Heart left ventricle (tissue), 16 donors: ENCODE results near the gene SERPINE3. TPM values are rescaled to one million over a fixed set of nuclear protein-coding genes. Genes with fewer than 3 reads are reported as not detected.

Experiments
- ATAC-seq, 4 donors: fragments of 200-7000 bp; cut with Tn5 transposase; one replicate each; pipeline ENCODE4 v1.9.1; 2020 to 2022; ENCODE audit warnings: moderate library complexity in 4 of 4, mild to moderate bottlenecking in 3 of 4, moderate number of reproducible peaks in 1 of 4
- DNase-seq, 5 donors: peaks; one replicate each; pipeline ENCODE4 v3.0.0-alpha.2; 2020
- H3K27ac ChIP-seq, 12 donors: fragments of 200-600 bp; sonication (generic) in 4 of 12; one replicate each; pipeline versions ENCODE4 v1.5.0 to v1.8.0; 2016 to 2022; ENCODE audit warnings: mild to moderate bottlenecking in 2 of 12
- H3K27me3 ChIP-seq, 9 donors: fragments of 200-600 bp; sonication (generic) in 2 of 9; one replicate each; pipeline versions ENCODE4 v1.5.1 to v1.8.0; 2016 to 2022; ENCODE audit warnings: mild to moderate bottlenecking in 3 of 9
- H3K36me3 ChIP-seq, 9 donors: fragments of 200-600 bp; sonication (generic) in 2 of 9; one replicate each; pipeline versions ENCODE4 v1.5.0 to v1.8.0; 2018 to 2022; ENCODE audit warnings: mild to moderate bottlenecking in 2 of 9
- H3K4me1 ChIP-seq, 12 donors: fragments of 200-600 bp; sonication (generic) in 4 of 12; one replicate each; pipeline versions ENCODE4 v1.5.0 to v1.8.0; 2016 to 2022; ENCODE audit warnings: mild to moderate bottlenecking in 3 of 12
- H3K4me3 ChIP-seq, 12 donors: fragments of 200-600 bp; sonication (generic) in 4 of 12; one replicate each; pipeline versions ENCODE4 v1.5.0 to v1.8.0; 2017 to 2022; ENCODE audit warnings: mild to moderate bottlenecking in 9 of 12, moderate library complexity in 4 of 12
- H3K9me3 ChIP-seq, 12 donors: fragments of 200-600 bp; sonication (generic) in 4 of 12; one replicate each; pipeline versions ENCODE4 v1.5.0 to v1.8.0; 2016 to 2022; ENCODE audit warnings: mild to moderate bottlenecking in 1 of 12
- POLR2A ChIP-seq, 2 donors: fragments of 450-650 bp; IDR thresholded peaks; one replicate each; pipeline ENCODE4 v1.6.1; 2017; ENCODE audit warnings: antibody characterized with exemption in 2 of 2, mild to moderate bottlenecking in 2 of 2, moderate library complexity in 2 of 2
- WGBS, 4 donors: extraction: QIAGEN DNeasy Blood & Tissue Kit in 2 of 4; methylation state at CpG; one replicate each; pipeline versions ENCODE4 v1.1.5 to v1.1.7; 2013 to 2018; 5-methylcytosine and 5-hydroxymethylcytosine counted together
- intact Hi-C, 10 donors: fragments of 100-400 bp; cut with DNase I; formaldehyde crosslinking; loops; one replicate each; pipeline versions ENCODE4 v1.11.1 to v1.14.2; 2022
- polyA plus RNA-seq, 2 donors: library from polyadenylated mRNA; stranded (reverse); fragments of 200-250 nt; gene quantifications; one replicate each; pipeline ENCODE4 v1.2.3, GENCODE V29; 2013
- total RNA-seq, 9 donors: library from RNA; depleted of rRNA in 2 of 9; stranded (reverse); fragments of >200 nt in 2 of 9; fragmentation: NEBNext Ultra II Directional in 3 of 9; extraction: Animal tissue kit (Norgen Biotek cat#: 25700) in 3 of 9; gene quantifications; one replicate each; pipeline versions ENCODE4 v1.1.0 to v1.2.4, GENCODE V29; 2016 to 2023
- TF ChIP-seq, protein P1 (sequence below), 12 donors: fragments of 200-600 bp; sonication (generic) in 4 of 12; IDR thresholded peaks; one replicate each; pipeline versions ENCODE4 v1.5.0 to v1.8.0; 2018 to 2022; ENCODE audit warnings: antibody characterized with exemption in 12 of 12, mild to moderate bottlenecking in 5 of 12
- donor health status: ischemic (EF 13 %, LVEDD 7.1; RV severe dilation, severe dysfunction).
- donor health status: healthy with polysubstance abuse.
- donor health status: DM: no; HTN: yes; CAD: no.
- donor health status: DM: no; HTN: no; CAD: no.
- donor health status: ischemic (EF 25% LVEDD 6.9; RV normal size, moderate dysfunction).
- donor health status: ischemic (EF 25% LVEDD 5.7; RV mildly dilated, moderate dysfunction).
- donor health status: healthy.
- donor health status: DM: yes; HTN: yes; CAD: no.
- donor health status: ischemic (EF 35%, LVEDD 5.7; RV mildly dilated, moderate dysfunction).
- donor health status: nonischemic (EF 11% LVEDD 7.7; RV severe dilation, severe dysfunction).
- donor health status: DM: yes; HTN: yes; CAD: no.
- donor health status: PGD.
- donor health status: ischemic (EF 29% LVEDD 5.4; RV normal size, mild dysfunction).
- donor health status: nonischemic (EF 23%, LVEDD 6.1; RV moderate dilation, normal function).

Gene SERPINE3
- total and polyA plus RNA-seq, 11 donors: 0.14 TPM; not detected in 10

DNA sequence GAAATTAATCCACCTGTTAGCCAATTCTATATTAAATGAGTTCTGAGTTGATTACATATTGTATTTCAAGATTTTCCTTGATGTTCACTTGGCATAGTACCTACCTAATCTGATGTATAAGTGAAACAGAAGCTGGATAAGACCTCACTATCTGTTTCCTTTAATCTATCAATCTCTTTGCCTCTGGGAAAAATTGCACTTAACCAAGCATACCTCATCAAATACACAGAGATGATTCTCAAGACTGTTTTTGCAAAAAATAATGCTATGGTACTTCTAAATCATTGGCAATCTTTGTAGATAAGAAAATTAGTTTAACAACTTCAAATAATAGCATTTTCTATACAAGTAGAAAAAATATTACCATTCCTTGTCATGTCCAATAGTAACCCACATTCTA, 55.2 kb downstream of the SERPINE3 start:
- intact Hi-C loops: no loop called here
- H3K9me3 ChIP-seq: no peaks in the 10 kb centered on the region
- no peak overlapping the region for H3K27ac ChIP-seq
- no peak overlapping the region for H3K4me3 ChIP-seq
- ATAC-seq (no peak), DNase-seq (no peak)
- TF ChIP-seq, protein P1, sequence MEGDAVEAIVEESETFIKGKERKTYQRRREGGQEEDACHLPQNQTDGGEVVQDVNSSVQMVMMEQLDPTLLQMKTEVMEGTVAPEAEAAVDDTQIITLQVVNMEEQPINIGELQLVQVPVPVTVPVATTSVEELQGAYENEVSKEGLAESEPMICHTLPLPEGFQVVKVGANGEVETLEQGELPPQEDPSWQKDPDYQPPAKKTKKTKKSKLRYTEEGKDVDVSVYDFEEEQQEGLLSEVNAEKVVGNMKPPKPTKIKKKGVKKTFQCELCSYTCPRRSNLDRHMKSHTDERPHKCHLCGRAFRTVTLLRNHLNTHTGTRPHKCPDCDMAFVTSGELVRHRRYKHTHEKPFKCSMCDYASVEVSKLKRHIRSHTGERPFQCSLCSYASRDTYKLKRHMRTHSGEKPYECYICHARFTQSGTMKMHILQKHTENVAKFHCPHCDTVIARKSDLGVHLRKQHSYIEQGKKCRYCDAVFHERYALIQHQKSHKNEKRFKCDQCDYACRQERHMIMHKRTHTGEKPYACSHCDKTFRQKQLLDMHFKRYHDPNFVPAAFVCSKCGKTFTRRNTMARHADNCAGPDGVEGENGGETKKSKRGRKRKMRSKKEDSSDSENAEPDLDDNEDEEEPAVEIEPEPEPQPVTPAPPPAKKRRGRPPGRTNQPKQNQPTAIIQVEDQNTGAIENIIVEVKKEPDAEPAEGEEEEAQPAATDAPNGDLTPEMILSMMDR (IDR thresholded peaks at IDR 0.05): no peak
- no peak for TF ChIP-seq POLR2A (IDR thresholded peaks at IDR 0.05)
- no peaks in the 10 kb centered on the region for H3K27me3 ChIP-seq
- peaks cover 0 to 14% (median 2%) of the 10 kb centered on the region in 9 donors for H3K36me3 ChIP-seq
- peaks cover 0 to 28% (median 15%) of the 10 kb centered on the region in 12 donors for H3K4me1 ChIP-seq

DNA sequence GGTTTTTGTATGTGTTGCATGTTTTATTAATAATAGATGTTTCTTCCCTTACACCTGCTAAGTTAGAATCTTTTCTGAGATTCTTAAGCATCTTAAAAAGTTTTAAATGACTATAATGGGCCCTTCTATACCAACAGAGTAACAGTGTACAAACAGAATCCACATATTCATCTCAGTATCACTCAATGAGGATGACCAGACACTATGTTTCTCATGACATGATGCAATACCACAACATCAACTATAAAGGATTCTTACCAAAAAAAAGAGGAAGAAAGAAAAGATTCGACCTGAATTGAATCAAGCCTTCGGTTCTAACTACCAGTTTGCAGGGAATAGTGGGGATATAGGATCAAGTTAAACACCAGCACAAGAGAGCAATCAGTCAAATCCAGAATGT, 56.9 kb downstream of the SERPINE3 start:
- Histone ChIP-seq H3K36me3 (peaks cover 0 to 14% (median 2%) of the 10 kb centered on the region in 9 donors), H3K27me3 (no peaks in the 10 kb centered on the region), H3K27ac (peak overlapping the region in 1 of 12 donors; percentile 52), H3K4me1 (peaks cover 0 to 28% (median 15%) of the 10 kb centered on the region in 12 donors), H3K9me3 (no peaks in the 10 kb centered on the region), H3K4me3 (no peak overlapping the region)
- ATAC-seq (no peak), DNase-seq (no peak)
- intact Hi-C loops: no loop called here
- TF ChIP-seq POLR2A (IDR thresholded peaks at IDR 0.05): no peak
- TF ChIP-seq, protein P1 (IDR thresholded peaks at IDR 0.05): no peak
- 88 to 94% (median 90%) methylated on average over 2 of the region's 2 CpGs for WGBS, 4 donors

DNA sequence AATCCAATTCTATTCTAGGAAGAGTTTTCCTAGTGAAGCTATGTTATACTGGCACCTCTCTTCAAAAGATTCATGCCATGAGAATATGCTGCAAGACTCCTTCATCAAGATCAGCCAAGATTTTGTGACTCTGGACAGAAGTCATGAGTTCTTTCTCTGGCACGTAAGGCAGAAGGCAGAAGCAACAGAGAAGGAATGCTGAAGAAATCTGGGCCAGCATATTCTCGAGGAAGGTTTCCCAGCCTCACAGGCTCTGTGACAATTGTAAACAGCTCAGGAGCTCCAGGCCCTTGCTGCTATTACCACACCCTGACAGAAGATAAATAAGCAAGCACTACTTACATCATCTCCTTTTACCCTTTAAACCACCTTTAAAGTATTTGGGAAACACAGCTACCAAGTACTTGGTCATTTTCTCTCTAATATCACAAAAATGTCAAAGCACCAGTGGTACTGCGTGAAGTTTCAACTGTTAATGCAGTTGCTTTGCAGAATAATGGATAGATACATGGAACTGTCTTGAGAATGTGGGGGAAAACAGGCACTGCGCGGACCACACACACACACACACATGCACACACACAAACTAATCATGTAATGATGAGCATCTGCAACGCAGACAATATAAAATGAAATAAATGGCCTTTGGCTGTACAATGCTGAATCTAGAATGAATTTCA, 57.9 kb downstream of the SERPINE3 start:
- H3K27me3 ChIP-seq: no peaks in the 10 kb centered on the region
- H3K36me3 ChIP-seq: peaks cover 0 to 14% (median 2%) of the 10 kb centered on the region in 9 donors
- H3K27ac ChIP-seq: peak overlapping the region in 4 of 12 donors; percentile 1 to 52 (median 24)
- peaks cover 0 to 31% (median 15%) of the 10 kb centered on the region in 12 donors for H3K4me1 ChIP-seq
- intact Hi-C loops: no loop called here
- no peak overlapping the region for H3K4me3 ChIP-seq
- peak in 3 of 4 donors; percentile 49 to 77 (median 52) for ATAC-seq
- TF ChIP-seq, protein P1 (IDR thresholded peaks at IDR 0.05): no peak
- TF ChIP-seq POLR2A (IDR thresholded peaks at IDR 0.05): no peak
- no peak for DNase-seq
- no peaks in the 10 kb centered on the region for H3K9me3 ChIP-seq
- 69 to 77% (median 70%) methylated on average over 6 of the region's 6 CpGs for WGBS, 4 donors

DNA sequence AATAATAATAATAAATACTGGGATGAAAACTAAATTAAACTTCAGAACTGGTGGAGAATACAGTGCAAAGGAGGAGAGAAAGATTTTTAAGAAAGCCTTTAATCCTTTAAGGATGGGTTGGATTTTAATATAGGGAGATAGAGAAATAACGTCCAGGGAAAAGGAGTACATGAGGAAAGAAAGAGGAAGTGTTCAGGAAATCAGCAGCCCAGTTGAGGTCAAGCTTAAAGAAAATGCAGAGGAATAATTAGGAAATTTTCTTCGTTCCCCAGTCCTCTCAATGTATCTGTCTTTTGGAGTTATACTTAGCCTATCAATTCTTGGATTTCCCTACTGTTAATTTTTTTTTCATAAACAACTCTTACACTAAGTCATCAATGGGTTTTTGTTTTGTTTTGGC, 65.7 kb downstream of the SERPINE3 start:
- no peak overlapping the region for H3K4me3 ChIP-seq

More for the DNA sequence above, 65.7 kb downstream of the SERPINE3 start:
- Histone ChIP-seq H3K9me3 (no peaks in the 10 kb centered on the region), H3K27me3 (no peaks in the 10 kb centered on the region), H3K4me1 (peaks cover 0 to 18% (median 0%) of the 10 kb centered on the region in 12 donors), H3K27ac (peak overlapping the region in 1 of 12 donors; percentile 19), H3K36me3 (no peaks in the 10 kb centered on the region)
- 56 to 67% (median 59%) methylated on average over 2 of the region's 2 CpGs for WGBS, 4 donors
- TF ChIP-seq, protein P1 (IDR thresholded peaks at IDR 0.05): no peak
- TF ChIP-seq POLR2A (IDR thresholded peaks at IDR 0.05): no peak
- intact Hi-C loops: no loop called here
- ATAC-seq (no peak), DNase-seq (no peak)
